GM18505 (cell line): ENCODE results near the gene MYO3B.
"Not testable (repeated sequence)": the region's sequence is repeated elsewhere in the genome, so short reads cannot be mapped to it uniquely, and the experiment has no call there.

Experiments
- ATAC-seq: cut with Tn5 transposase; IDR thresholded peaks from one replicate; pipeline ENCODE4 v1.9.1; 2021; ENCODE audit not compliant: unreplicated experiment
- POLR2A ChIP-seq: IDR thresholded peaks from 4 replicates; pipeline ENCODE4 v1.6.1; 2011; ENCODE audit warnings: borderline replicate concordance; ENCODE audit not compliant: insufficient read depth, insufficient read length; ENCODE audit errors: extremely low read depth

Gene MYO3B

GRCh38 chr2:170639635-170640034 lies 461.7 kb downstream of the MYO3B start:
- TF ChIP-seq POLR2A: no peak
- no peak for ATAC-seq

- no peak for ATAC-seq
- TF ChIP-seq POLR2A: no peak
Observed at GRCh38 chr2:170641961-170642360, 464.0 kb downstream of the MYO3B start.

DNA sequence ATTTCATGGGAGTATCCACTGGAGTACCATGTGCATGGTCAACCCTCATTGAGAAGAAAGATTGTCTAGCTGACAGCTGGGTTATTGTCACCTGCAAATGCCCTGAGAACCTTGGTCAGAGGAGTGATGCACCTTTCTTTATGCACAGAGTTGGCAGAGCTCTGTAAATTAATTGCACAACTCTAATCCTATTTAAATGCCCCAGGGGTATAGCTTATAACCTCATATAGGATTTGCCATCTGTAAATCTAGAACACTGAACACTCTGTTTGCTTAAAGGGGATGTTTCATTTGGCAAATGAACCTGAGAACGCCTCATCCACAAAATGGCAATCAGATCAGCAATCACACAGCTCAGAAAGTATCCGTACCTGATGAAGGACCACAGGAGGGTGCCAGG lies 465.4 kb downstream of the MYO3B start:
- ATAC-seq: no peak

DNA sequence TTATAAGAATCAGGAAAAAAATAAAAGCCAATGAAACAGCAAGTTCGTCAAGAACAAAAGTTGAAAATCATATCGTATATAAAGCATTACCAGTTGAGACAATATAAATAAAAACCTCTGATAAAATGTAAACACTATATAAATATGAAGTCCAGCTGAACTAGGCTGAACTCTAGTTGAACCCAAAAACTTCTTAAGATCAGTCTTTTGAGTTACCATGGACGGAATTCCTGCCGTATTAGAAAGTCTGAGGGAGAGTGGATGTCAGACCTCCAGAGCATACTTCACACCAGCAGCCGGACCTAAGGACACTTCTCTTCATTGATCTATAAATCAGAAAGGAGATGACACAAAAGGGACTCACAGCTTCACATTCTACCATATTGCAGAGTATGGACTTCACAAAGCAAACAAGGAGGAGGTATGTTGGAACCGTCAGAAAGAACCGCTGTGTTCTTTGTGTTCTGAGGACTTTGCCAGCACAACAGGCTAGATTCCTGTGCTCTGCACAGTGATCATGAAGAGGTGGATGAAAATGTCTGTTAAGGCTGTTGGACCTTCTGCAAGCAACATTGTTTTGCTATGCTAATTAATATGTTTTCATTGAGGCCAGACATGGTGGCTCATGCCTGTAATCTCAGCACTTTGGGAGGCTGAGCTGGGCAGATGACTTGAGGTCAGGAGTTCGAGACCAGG lies 469.9 kb downstream of the MYO3B start:
- no peak for ATAC-seq
- no peak for TF ChIP-seq POLR2A

More for the DNA sequence above, 465.4 kb downstream of the MYO3B start:
- TF ChIP-seq POLR2A: no peak

DNA sequence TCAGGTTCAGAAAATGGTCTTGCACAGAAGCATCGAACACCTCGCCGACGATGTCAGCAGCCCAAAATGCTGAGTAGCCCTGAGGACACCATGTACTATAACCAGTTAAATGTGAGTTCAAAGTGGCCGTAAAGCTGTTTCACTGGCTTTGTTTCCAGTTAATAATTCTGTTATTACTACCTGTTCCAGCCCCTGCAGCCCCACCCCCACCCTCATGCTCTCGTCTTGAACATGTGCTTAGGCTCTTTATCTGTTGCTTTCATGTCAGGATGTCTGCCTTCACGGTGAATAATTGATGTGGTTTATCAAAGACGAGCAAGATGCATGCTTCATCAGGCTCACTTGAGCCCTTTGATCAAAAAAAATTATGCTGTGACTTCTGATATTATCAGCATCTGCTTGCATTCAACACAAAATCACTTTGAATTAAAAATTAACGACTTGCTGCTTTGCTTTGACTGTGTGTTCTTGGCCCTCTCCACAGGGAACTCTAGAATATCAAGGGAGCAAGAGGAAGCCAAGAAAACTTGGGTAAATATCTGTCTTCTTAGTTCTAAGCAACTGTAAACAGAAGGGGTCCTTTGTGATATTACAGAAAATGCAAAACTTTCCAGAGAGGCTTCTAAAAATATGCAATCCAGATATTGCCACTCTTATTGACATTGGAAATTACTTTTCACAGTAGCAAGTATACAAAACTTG lies 473.8 kb downstream of the MYO3B start:
- ATAC-seq: no peak
- no peak for TF ChIP-seq POLR2A

DNA sequence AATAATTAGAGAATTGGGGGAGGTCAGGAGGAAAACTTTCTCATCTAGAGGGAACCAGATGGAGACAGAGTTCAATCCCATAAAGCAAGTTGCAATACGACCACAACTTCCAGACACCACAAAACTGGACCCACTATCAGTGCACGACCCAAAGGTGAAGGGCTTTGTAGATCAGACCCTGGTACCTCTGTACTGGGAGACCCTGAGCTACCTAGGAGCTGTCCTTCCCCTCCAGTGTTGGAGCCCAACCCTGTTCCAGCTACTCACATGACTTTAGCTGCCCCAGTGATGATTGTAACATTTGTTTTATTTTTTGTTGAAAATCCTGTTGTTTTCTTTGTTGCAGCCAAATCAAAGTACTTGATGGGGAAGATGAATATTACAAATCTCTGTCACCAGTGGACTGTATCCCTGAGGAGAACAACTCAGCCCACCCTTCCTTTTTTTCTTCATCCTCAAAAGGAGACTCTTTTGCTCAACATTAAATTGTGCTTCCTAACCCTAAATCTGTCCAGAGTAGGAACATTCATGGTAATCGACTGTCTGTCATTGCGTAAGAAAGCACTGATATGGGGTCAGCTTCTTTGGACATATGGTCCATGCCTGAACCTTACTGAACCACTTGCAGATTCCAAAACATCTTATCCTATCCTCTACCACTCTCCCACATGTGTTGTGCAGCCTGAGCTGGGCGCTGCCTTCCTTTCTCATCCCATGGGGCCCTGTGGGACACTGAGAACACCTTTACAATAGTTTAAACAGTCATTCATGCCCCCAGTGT lies 474.9 kb downstream of the MYO3B start:
- no peak for TF ChIP-seq POLR2A
- ATAC-seq: no peak

DNA sequence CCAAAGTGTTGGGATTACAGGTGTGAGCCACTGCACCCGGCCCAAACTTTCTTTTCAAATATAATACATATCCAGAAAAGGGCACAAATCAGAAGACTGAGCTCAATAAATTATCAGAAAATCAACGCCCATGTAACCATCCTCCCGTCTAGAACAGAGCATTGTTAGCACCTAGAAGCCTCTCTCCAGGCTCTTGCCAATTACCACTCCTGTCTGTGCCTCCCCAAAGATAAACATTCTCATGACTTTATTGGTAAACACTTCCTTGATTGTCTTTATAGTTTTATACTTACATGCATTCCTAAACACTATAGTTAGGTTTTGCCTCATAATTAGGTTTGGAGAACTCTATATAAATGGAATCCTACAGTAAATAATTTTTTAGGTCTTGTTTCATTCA lies 478.7 kb downstream of the MYO3B start:
- no peak for TF ChIP-seq POLR2A
- ATAC-seq: no peak

GRCh38 chr2:170660409-170660808 lies 482.5 kb downstream of the MYO3B start:
- no peak for TF ChIP-seq POLR2A
- no peak for ATAC-seq

DNA sequence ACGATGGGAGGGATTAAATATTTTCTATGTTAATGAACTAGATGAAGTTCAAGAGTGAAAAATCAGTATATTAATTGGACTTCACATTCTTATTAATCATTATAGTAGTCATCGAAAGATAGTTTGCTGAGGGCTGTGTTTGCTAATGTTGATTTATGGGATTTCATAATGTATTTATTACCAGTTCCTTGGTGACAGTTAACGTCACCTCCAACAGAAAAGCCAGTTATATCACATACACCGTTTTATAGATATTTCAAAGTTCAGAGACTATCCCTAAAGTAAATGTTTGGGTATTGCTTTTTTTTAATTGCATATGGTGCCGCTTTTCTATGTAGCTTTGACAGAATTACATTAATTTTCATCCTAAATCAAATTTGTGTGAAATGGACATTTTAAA lies 487.8 kb downstream of the MYO3B start:
- no peak for TF ChIP-seq POLR2A
- ATAC-seq: no peak

- no peak for TF ChIP-seq POLR2A
- ATAC-seq: no peak
Observed at GRCh38 chr2:170669909-170670308, 492.0 kb downstream of the MYO3B start.

DNA sequence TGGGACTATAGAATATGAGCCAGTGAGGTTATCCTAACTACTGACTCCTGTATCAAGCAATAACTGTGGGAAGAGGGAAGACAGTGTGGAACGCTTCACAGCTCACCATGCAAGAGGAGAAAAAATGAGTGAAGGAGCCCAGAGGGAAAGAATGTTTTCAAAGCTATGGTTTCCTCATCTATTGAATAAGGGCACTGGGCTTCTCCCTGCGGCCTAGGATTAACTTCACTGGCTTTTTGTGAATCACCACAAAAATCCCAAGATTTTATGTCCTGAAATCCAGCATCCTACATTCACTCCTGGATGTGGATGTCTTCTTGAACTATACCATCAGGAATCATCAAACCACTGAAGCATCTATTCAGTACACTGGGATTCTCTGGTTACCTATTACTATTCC lies 492.7 kb downstream of the MYO3B start:
- TF ChIP-seq POLR2A: no peak
- no peak for ATAC-seq

DNA sequence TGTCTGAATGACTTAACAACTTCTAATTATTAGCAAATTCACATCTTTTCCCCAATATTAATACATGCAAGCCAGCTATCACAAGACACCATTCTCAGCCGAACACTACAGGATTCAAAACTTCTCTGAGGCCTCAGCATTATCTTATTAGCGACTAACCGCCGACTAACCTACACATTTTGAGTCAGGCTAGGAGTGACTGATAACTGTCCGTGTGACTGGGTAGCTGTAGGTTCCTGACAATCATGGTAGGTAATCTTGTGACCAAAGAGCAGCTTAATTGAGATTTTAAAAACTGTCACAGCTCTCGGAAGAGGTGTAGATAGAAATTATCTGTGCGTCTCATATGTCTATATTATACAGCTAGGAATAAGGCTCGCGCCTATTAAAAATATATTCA lies 493.1 kb downstream of the MYO3B start:
- no peak for TF ChIP-seq POLR2A

GRCh38 chr2:170674282-170674681 lies 496.3 kb downstream of the MYO3B start:
- ATAC-seq: not testable (repeated sequence)

More for the DNA sequence above, 493.1 kb downstream of the MYO3B start:
- no peak for ATAC-seq

- ATAC-seq: no peak
Observed at GRCh38 chr2:170675701-170676100, 497.8 kb downstream of the MYO3B start.

More at GRCh38 chr2:170675701-170676100, 497.8 kb downstream of the MYO3B start:
- TF ChIP-seq POLR2A: no peak
